ENCODE results near the gene EXOC6B.

GRCh38 chr2:72793798-72794440 lies 31.9 kb downstream of the EXOC6B start:
- TF ChIP-seq POLR2A (IDR thresholded peaks at IDR 0.05), result no peak
- TF ChIP-seq CTCF (IDR thresholded peaks at IDR 0.05), result no peak
